ENCODE data around the gene EED. TPM values are rescaled to one million over a fixed set of nuclear protein-coding genes. Genes with fewer than 3 reads are reported as not detected.

The EED gene
- polyA plus RNA-seq, 1 donor (not counting 4 experiments of a cell fraction or from before 2014, with no cell fraction given), result 28.5 TPM

DNA sequence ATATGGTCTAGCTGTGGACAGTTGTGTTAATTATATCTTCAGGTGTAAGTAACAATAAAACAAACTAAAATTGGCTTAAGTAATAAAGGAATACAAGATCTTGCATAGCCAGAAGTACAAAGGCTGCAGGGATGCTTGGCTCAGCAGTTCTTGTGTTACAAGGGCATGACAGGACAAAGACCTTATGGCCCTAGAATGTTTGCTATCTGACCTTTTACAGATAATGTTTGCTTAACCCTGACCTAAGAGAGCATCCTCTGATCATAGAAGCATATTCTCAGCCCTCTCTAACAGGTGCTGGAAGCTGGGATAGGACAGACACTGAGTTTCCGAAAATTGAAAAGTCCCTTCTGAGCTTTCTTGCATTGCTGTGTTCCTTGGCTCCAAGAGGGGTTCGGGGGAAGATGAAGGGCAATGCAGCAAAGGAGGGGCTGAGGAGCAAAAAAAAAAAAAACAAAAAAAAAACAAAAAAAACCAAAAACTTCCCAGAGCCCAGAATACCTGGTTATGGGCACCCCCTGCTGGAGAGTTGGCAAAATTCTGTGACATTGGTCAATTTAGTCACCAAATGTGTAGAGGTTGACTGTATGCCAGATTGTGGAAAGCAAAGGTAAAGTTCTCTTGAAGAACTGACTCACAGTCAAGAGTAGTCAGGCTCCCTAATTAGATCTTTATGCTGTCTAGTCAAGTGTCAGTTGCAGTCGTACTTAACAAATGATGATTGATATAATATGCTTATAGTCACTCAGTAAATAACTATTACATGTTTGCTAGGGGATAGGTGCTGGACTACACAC, 47.1 kb downstream of the EED start:
- H3K36me3 ChIP-seq (ENCODE audit: control insufficient read depth in 2 of 2, extremely low read depth in 1 of 2, insufficient read depth in 2 of 2, low read length in 2 of 2), result no peaks in the 10 kb centered on the region
- peak; percentile 36 for FAIRE-seq
- H3K27ac ChIP-seq (ENCODE audit: control insufficient read depth, insufficient read depth, low read length), result no peak overlapping the region
- no peak overlapping the region for H3K9ac ChIP-seq (ENCODE audit: control insufficient read depth, extremely low read depth, insufficient read depth, low read length)
- H3K79me2 ChIP-seq (ENCODE audit: control insufficient read depth, insufficient read depth, low read length), result no peaks in the 10 kb centered on the region
- H3K4me2 ChIP-seq (ENCODE audit: control insufficient read depth, extremely low read depth, insufficient read depth, low read depth, low read length), result no peak overlapping the region
- TF ChIP-seq, protein P1, sequence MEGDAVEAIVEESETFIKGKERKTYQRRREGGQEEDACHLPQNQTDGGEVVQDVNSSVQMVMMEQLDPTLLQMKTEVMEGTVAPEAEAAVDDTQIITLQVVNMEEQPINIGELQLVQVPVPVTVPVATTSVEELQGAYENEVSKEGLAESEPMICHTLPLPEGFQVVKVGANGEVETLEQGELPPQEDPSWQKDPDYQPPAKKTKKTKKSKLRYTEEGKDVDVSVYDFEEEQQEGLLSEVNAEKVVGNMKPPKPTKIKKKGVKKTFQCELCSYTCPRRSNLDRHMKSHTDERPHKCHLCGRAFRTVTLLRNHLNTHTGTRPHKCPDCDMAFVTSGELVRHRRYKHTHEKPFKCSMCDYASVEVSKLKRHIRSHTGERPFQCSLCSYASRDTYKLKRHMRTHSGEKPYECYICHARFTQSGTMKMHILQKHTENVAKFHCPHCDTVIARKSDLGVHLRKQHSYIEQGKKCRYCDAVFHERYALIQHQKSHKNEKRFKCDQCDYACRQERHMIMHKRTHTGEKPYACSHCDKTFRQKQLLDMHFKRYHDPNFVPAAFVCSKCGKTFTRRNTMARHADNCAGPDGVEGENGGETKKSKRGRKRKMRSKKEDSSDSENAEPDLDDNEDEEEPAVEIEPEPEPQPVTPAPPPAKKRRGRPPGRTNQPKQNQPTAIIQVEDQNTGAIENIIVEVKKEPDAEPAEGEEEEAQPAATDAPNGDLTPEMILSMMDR (optimal IDR thresholded peaks at IDR 0.05 in 1 of 3, IDR thresholded peaks at IDR 0.05 in 1 of 3, conservative IDR thresholded peaks at IDR 0.05 in 1 of 3; ENCODE audit: extremely low read depth in 1 of 3, insufficient read depth in 2 of 3, low read length in 3 of 3), result peak; percentile 62 to 74 (median 72)
- TF ChIP-seq EZH2 (IDR thresholded peaks at IDR 0.05; ENCODE audit: low read length), result no peak
- DNase-seq (ENCODE audit: low read depth, low spot score), result no peak
- no peaks in the 10 kb centered on the region for H3K27me3 ChIP-seq (ENCODE audit: control insufficient read depth, extremely low read depth, insufficient read depth, low read length)
- no peak overlapping the region for H3K4me3 ChIP-seq (ENCODE audit: control insufficient read depth in 2 of 3, extremely low read depth in 1 of 3, insufficient read depth in 2 of 3, low read depth in 1 of 3, low read length in 3 of 3)
- no peaks in the 10 kb centered on the region for H4K20me1 ChIP-seq (ENCODE audit: control insufficient read depth, extremely low read depth, insufficient read depth, low read length)
- no peaks in the 10 kb centered on the region for H3K9me1 ChIP-seq (ENCODE audit: control insufficient read depth, extremely low read depth, insufficient read depth, low read length)
- no peaks in the 10 kb centered on the region for H3K9me3 ChIP-seq (ENCODE audit: control insufficient read depth, low read depth, low read length)
- H3K4me1 ChIP-seq (ENCODE audit: control insufficient read depth, extremely low read depth, insufficient read depth, low read length), result no peaks in the 10 kb centered on the region
- no peak overlapping the region for H2AFZ ChIP-seq (ENCODE audit: control insufficient read depth, low read length)
- dilution Hi-C loops (cut with MboI; ENCODE audit: extremely low pct_ligation_motif_present, low sequenced_read_pairs), result no loop called here

DNA sequence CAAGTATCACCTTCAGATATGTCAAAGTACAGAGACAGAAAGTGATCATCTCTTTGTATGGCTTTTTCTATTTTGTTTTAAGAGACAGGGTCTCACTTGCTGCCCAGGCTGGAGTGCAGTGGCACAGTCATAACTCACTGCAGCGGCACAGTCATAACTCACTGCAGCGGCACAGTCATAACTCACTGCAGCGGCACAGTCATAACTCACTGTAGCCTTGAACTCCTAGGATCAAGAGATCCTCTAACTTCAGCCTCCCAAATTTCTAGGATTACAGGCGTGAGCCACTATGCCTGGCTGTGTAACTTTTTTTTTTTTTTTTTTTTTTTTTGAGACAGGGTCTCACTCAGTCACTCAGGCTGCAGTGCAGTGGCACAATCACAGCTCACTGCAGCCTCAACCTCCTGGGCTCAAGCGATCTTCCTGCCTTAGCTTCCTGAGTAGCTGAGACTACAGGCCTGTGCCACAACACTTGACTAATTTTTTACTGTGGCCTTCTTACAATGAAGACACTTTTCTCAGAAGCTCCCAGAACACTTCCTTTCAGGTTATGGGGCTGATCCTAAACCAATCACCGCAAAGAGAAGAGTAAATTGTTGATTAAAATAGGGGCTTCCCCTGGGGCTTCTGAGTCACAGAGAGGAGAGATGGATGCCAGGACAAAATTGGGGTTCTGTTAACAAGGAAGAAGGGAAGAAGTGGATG, 48.5 kb downstream of the EED start:
- Histone ChIP-seq H4K20me1 (ENCODE audit: control insufficient read depth, extremely low read depth, insufficient read depth, low read length) (no peaks in the 10 kb centered on the region), H3K9me1 (ENCODE audit: control insufficient read depth, extremely low read depth, insufficient read depth, low read length) (no peaks in the 10 kb centered on the region), H3K4me2 (ENCODE audit: control insufficient read depth, extremely low read depth, insufficient read depth, low read depth, low read length) (no peak overlapping the region), H3K27me3 (ENCODE audit: control insufficient read depth, extremely low read depth, insufficient read depth, low read length) (no peaks in the 10 kb centered on the region), H3K4me1 (ENCODE audit: control insufficient read depth, extremely low read depth, insufficient read depth, low read length) (no peaks in the 10 kb centered on the region), H3K36me3 (ENCODE audit: control insufficient read depth in 2 of 2, extremely low read depth in 1 of 2, insufficient read depth in 2 of 2, low read length in 2 of 2) (no peaks in the 10 kb centered on the region), H3K27ac (ENCODE audit: control insufficient read depth, insufficient read depth, low read length) (no peak overlapping the region), H3K4me3 (ENCODE audit: control insufficient read depth in 2 of 3, extremely low read depth in 1 of 3, insufficient read depth in 2 of 3, low read depth in 1 of 3, low read length in 3 of 3) (no peak overlapping the region), H2AFZ (ENCODE audit: control insufficient read depth, low read length) (no peak overlapping the region), H3K9me3 (ENCODE audit: control insufficient read depth, low read depth, low read length) (no peaks in the 10 kb centered on the region), H3K9ac (ENCODE audit: control insufficient read depth, extremely low read depth, insufficient read depth, low read length) (no peak overlapping the region), H3K79me2 (ENCODE audit: control insufficient read depth, insufficient read depth, low read length) (no peaks in the 10 kb centered on the region)
- dilution Hi-C loops (cut with MboI; ENCODE audit: extremely low pct_ligation_motif_present, low sequenced_read_pairs), result no loop called here
- TF ChIP-seq EZH2 (IDR thresholded peaks at IDR 0.05; ENCODE audit: low read length), result no peak
- TF ChIP-seq, protein P1 (optimal IDR thresholded peaks at IDR 0.05 in 1 of 3, IDR thresholded peaks at IDR 0.05 in 1 of 3, conservative IDR thresholded peaks at IDR 0.05 in 1 of 3; ENCODE audit: extremely low read depth in 1 of 3, insufficient read depth in 2 of 3, low read length in 3 of 3), result no peak
- no peak for FAIRE-seq
- DNase-seq (ENCODE audit: low read depth, low spot score), result no peak
